Mesenchymal stem cell (in vitro differentiated cells and primary cell): Measurements from ENCODE around the gene MKLN1.

ENCODE experiments used
- DNase-seq: peaks from one replicate; pipeline ENCODE4 v3.0.0-alpha.2; 2013
- H2AFZ ChIP-seq: one replicate; pipeline ENCODE4 v1.6.1; 2013; ENCODE audit warnings: low read depth, mild to moderate bottlenecking, control low read depth, inconsistent platforms, low read length, moderate library complexity
- H2AK5ac ChIP-seq: 2 replicates; pipeline ENCODE4 v1.6.1; 2013; ENCODE audit warnings: low read length, moderate library complexity, mild to moderate bottlenecking, inconsistent platforms; ENCODE audit not compliant: severe bottlenecking
- H2BK120ac ChIP-seq: one replicate; pipeline ENCODE4 v1.6.1; 2013; ENCODE audit warnings: low read depth, mild to moderate bottlenecking, inconsistent platforms, low read length, moderate library complexity
- H2BK12ac ChIP-seq, 2 experiments: one replicate each; pipeline ENCODE4 v1.6.1; 2013; ENCODE audit warnings: inconsistent platforms in 2 of 2, low read length in 2 of 2, mild to moderate bottlenecking in 2 of 2, moderate library complexity in 2 of 2, control low read depth in 1 of 2
- H2BK15ac ChIP-seq: one replicate; pipeline ENCODE4 v1.6.1; 2013; ENCODE audit warnings: mild to moderate bottlenecking, low read depth, inconsistent platforms; ENCODE audit not compliant: poor library complexity, severe bottlenecking
- H2BK5ac ChIP-seq: 2 replicates; pipeline ENCODE4 v1.6.1; 2013; ENCODE audit warnings: low read depth, mild to moderate bottlenecking, low read length, control low read depth, inconsistent platforms; ENCODE audit not compliant: poor library complexity, severe bottlenecking
- H3K14ac ChIP-seq, 2 experiments: one replicate each; pipeline ENCODE4 v1.6.1; 2013; ENCODE audit warnings: inconsistent platforms in 2 of 2, low read length in 2 of 2, control low read depth in 1 of 2, mild to moderate bottlenecking in 1 of 2, moderate library complexity in 1 of 2
- H3K18ac ChIP-seq, 2 experiments: one replicate each; pipeline ENCODE4 v1.6.1; 2013; ENCODE audit warnings: inconsistent platforms in 2 of 2, low read length in 2 of 2, control low read depth in 1 of 2, low read depth in 1 of 2, mild to moderate bottlenecking in 1 of 2
- H3K23ac ChIP-seq, 2 experiments: one replicate each; pipeline ENCODE4 v1.6.1; 2013; ENCODE audit warnings: inconsistent platforms in 2 of 2, low read length in 2 of 2, mild to moderate bottlenecking in 2 of 2, moderate library complexity in 2 of 2, control low read depth in 1 of 2
- H3K27ac ChIP-seq: 2 replicates; pipeline ENCODE4 v1.5.1; 2013; ENCODE audit warnings: mild to moderate bottlenecking, moderate library complexity, low read length, control low read depth, inconsistent platforms; ENCODE audit not compliant: poor library complexity, severe bottlenecking
- H3K27me3 ChIP-seq, 2 experiments: 2 replicates each; pipeline versions ENCODE4 v1.6.1 to v1.7.0; 2013; ENCODE audit warnings: low read length in 2 of 2, mild to moderate bottlenecking in 2 of 2, moderate library complexity in 2 of 2, control low read depth in 1 of 2, inconsistent platforms in 1 of 2; ENCODE audit not compliant: control insufficient read depth in 1 of 2, insufficient read depth in 1 of 2
- H3K36me3 ChIP-seq, 2 experiments: 2 replicates each; pipeline versions ENCODE4 v1.6.1 to v1.7.0; 2013; ENCODE audit warnings: low read length in 2 of 2, control low read depth in 1 of 2, inconsistent platforms in 1 of 2, low read depth in 1 of 2, mild to moderate bottlenecking in 1 of 2; ENCODE audit not compliant: insufficient read depth in 2 of 2, control insufficient read depth in 1 of 2
- H3K4ac ChIP-seq, 2 experiments: one replicate each; pipeline ENCODE4 v1.6.1; 2013; ENCODE audit warnings: inconsistent platforms in 2 of 2, low read length in 2 of 2, mild to moderate bottlenecking in 2 of 2, moderate library complexity in 2 of 2, control low read depth in 1 of 2, low read depth in 1 of 2
- H3K4me1 ChIP-seq: 2 replicates; pipeline ENCODE4 v1.6.1; 2013; ENCODE audit warnings: low read depth, low read length, control low read depth; ENCODE audit not compliant: control insufficient read depth, insufficient read depth
- H3K4me2 ChIP-seq: 2 replicates; pipeline ENCODE4 v1.6.1; 2013; ENCODE audit warnings: low read length, mild to moderate bottlenecking, inconsistent platforms; ENCODE audit not compliant: poor library complexity, severe bottlenecking
- H3K4me3 ChIP-seq, 2 experiments: 2 replicates each; pipeline versions ENCODE4 v1.5.1 to v1.7.0; 2013; ENCODE audit warnings: low read length in 2 of 2, mild to moderate bottlenecking in 2 of 2, control low read depth in 1 of 2, low read depth in 1 of 2; ENCODE audit not compliant: insufficient read depth in 1 of 2
- H3K79me1 ChIP-seq: replicated peaks from 2 replicates; pipeline ENCODE4 v1.6.1; 2013; ENCODE audit warnings: mild to moderate bottlenecking, control low read depth, low read length, inconsistent platforms; ENCODE audit not compliant: poor library complexity, severe bottlenecking
- H3K9ac ChIP-seq: 2 replicates; pipeline ENCODE4 v1.7.0; 2013; ENCODE audit warnings: mild to moderate bottlenecking, low read length, moderate library complexity
- H3K9me3 ChIP-seq: 2 replicates; pipeline ENCODE4 v1.7.0; 2013; ENCODE audit warnings: mild to moderate bottlenecking, low read length; ENCODE audit not compliant: control insufficient read depth
- H4K8ac ChIP-seq: one replicate; pipeline ENCODE4 v1.6.1; 2013; ENCODE audit warnings: inconsistent platforms, mild to moderate bottlenecking, low read length, moderate library complexity
- H4K91ac ChIP-seq: one replicate; pipeline ENCODE4 v1.6.1; 2013; ENCODE audit warnings: mild to moderate bottlenecking, low read length, inconsistent platforms
- WGBS: methylation state at CpG from one replicate; pipeline ENCODE4 v1.1.7; 2013; ENCODE audit warnings: mixed read lengths; 5-methylcytosine and 5-hydroxymethylcytosine counted together

Gene MKLN1

DNA sequence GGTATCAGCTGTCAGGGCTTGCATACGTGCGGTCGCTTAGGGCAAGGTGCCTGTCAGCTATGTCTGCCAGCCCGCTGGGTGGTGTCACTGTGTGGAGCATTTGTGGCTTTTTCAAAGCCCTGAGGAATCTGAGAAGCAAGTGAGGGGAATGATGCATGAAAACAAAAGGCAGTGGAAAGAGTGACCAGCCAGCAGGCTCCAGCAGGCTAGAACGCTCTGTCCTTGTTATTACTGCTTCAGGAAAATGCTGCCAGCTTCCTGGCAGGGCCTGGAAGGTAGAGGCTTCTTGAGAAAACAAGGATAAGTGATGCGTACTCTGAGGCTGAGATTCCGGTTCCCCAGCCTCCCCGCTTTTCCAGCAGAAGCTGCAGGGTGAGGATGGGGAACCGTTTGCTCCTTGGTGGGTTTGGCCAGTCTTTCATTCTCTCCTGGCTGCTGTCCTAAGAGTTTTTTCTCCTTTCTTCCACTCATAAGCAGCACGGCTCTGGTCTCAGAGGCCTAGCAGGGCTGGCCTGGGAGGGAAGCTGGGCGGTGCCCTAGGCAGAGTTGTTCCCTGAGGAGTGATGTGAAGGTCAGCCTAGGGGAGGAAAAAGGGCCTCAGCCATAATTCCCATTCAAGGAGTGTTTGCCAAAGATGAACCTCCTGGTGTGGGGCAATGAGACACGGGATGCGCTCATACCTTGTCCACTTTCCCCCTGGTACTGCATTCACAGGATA lies 42.8 kb upstream of the MKLN1 start:
- Histone ChIP-seq H4K8ac (no peak overlapping the region), H2BK5ac (no peak overlapping the region), H3K14ac (no peak overlapping the region), H3K23ac (no peak overlapping the region), H3K9ac (peak overlapping the region; percentile 84), H3K4ac (no peak overlapping the region), H3K27me3 (no peaks in the 10 kb centered on the region), H3K79me1 (no peaks in the 10 kb centered on the region), H2AFZ (no peak overlapping the region), H3K27ac (no peak overlapping the region), H2AK5ac (no peak overlapping the region), H2BK12ac (no peak overlapping the region), H3K4me1 (peaks cover 8% of the 10 kb centered on the region), H2BK15ac (no peak overlapping the region), H4K91ac (no peak overlapping the region), H3K9me3 (no peaks in the 10 kb centered on the region), H2BK120ac (no peak overlapping the region), H3K4me3 (peak overlapping the region in 1 of 2 experiments; percentile 58), H3K36me3 (no peaks in the 10 kb centered on the region), H3K4me2 (no peak overlapping the region), H3K18ac (no peak overlapping the region)
- peak; percentile 8 for DNase-seq
- WGBS, result 72% methylated on average over 13 of the region's 13 CpGs

DNA sequence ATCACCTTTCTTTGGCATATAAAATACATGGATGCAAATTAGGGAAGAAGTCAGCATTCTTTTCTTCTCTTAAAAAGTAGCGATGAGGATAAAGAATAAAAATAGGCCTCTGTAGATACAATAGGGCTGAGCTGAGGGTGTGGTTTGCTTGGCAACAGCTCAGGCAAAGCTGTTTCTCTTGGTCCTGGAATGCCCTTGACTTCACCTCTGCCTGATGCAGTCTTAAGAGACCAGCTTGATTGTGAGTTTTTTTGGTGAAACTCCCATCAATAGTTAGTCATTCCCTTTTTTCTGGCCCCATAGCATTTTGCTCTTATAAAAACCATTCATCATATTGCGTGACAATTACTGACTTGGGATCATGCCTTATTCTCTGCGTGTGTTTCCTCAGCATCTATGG lies 42.1 kb upstream of the MKLN1 start:
- Histone ChIP-seq H4K91ac (no peak overlapping the region), H3K23ac (no peak overlapping the region), H3K4me3 (peak overlapping the region in 1 of 2 experiments; percentile 58), H2BK5ac (no peak overlapping the region), H3K14ac (no peak overlapping the region), H2BK15ac (no peak overlapping the region), H3K4me2 (no peak overlapping the region), H2BK12ac (no peak overlapping the region), H3K4me1 (peaks cover 8% of the 10 kb centered on the region), H3K27me3 (no peaks in the 10 kb centered on the region), H3K18ac (no peak overlapping the region), H2AK5ac (no peak overlapping the region), H2AFZ (no peak overlapping the region), H3K79me1 (no peaks in the 10 kb centered on the region), H3K27ac (no peak overlapping the region), H3K4ac (no peak overlapping the region), H2BK120ac (no peak overlapping the region), H4K8ac (no peak overlapping the region), H3K9me3 (no peaks in the 10 kb centered on the region), H3K9ac (peak overlapping the region; percentile 84), H3K36me3 (no peaks in the 10 kb centered on the region)
- DNase-seq, result no peak
- 98% methylated on average over 3 of the region's 3 CpGs for WGBS

DNA sequence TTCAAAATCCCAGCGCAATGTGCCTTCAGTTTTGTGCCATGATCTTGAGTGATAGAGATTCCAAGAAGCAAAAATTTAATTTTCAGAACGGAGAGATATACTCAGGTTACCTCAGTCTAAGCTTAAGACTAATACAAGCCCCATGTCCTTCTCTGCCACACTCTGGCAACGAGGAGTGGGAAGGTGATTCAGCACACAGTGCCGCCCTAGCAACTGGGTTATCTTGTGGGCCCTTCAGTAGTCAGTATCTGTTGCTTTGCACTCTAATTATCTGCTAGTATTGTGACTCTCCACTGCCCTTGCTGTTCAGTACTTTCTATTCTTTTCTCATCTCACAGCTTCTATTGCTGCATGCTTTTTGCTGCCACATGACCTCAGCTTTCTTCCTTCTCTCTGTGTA lies 39.2 kb upstream of the MKLN1 start:
- no peak overlapping the region for H4K91ac ChIP-seq
- WGBS, result 91% methylated on average over 4 of the region's 4 CpGs
- no peak overlapping the region for H2BK12ac ChIP-seq
- no peak overlapping the region for H3K4me3 ChIP-seq
- peaks cover 11% of the 10 kb centered on the region for H3K4me1 ChIP-seq
- H3K14ac ChIP-seq, result no peak overlapping the region
- H3K9me3 ChIP-seq, result no peaks in the 10 kb centered on the region
- H3K79me1 ChIP-seq, result no peaks in the 10 kb centered on the region
- no peak overlapping the region for H3K27ac ChIP-seq
- H3K4me2 ChIP-seq, result no peak overlapping the region
- no peak overlapping the region for H3K18ac ChIP-seq
- no peak overlapping the region for H3K9ac ChIP-seq
- H2BK15ac ChIP-seq, result no peak overlapping the region
- DNase-seq, result no peak
- no peak overlapping the region for H2AFZ ChIP-seq
- H3K27me3 ChIP-seq, result no peaks in the 10 kb centered on the region
- H4K8ac ChIP-seq, result no peak overlapping the region
- no peak overlapping the region for H2BK5ac ChIP-seq
- no peak overlapping the region for H3K23ac ChIP-seq
- no peak overlapping the region for H2BK120ac ChIP-seq
- H2AK5ac ChIP-seq, result no peak overlapping the region
- no peaks in the 10 kb centered on the region for H3K36me3 ChIP-seq
- H3K4ac ChIP-seq, result no peak overlapping the region

DNA sequence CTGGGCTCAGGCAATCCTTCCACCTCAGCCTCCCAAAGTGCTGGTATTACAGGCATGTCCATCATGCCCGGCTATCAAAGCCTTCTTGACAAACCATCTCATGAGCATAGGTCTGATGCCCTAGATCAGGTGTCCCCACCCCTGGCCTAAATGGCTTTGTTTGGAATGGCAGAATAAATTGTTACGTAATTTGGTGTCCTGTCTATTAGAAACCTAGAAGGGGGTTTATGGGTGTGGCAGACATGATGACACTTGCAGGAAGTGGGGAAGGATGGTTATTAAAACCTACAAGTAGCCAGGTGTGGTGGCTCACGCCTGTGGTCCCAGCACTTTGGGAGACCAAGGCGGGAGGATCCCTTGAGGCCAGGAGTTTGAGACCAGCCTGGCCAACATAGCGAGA lies 38.6 kb upstream of the MKLN1 start:
- Histone ChIP-seq H3K27ac (no peak overlapping the region), H3K14ac (no peak overlapping the region), H3K4me2 (no peak overlapping the region), H2BK15ac (no peak overlapping the region), H4K8ac (no peak overlapping the region), H3K9me3 (no peaks in the 10 kb centered on the region), H3K18ac (no peak overlapping the region), H2AK5ac (no peak overlapping the region), H3K27me3 (no peaks in the 10 kb centered on the region), H3K4me3 (no peak overlapping the region), H3K23ac (no peak overlapping the region), H2BK120ac (no peak overlapping the region), H3K4ac (no peak overlapping the region), H4K91ac (no peak overlapping the region), H3K36me3 (no peaks in the 10 kb centered on the region), H2BK5ac (no peak overlapping the region), H2BK12ac (no peak overlapping the region), H3K4me1 (peaks cover 11% of the 10 kb centered on the region), H3K79me1 (no peaks in the 10 kb centered on the region), H3K9ac (no peak overlapping the region), H2AFZ (no peak overlapping the region)
- no peak for DNase-seq
- WGBS, result 94% methylated on average over 5 of the region's 5 CpGs
